ENCODE data around the gene ANKRD1. TPM values are rescaled to one million over a fixed set of nuclear protein-coding genes. Genes with fewer than 3 reads are reported as not detected.

ANKRD1 gene
- total and polyA plus RNA-seq, 8 donors, result 0.73 to 12.5 (median 1.5) TPM; not detected in 3

GRCh38 chr10:90893190-90893589 is 27.7 kb downstream of the ANKRD1 start:
- Histone ChIP-seq H3K4me1 (peaks cover 2 to 8% (median 7%) of the 10 kb centered on the region in 4 donors), H3K4me3 (no peak overlapping the region), H3K27ac (no peak overlapping the region), H3K27me3 (no peaks in the 10 kb centered on the region), H3K9me3 (no peaks in the 10 kb centered on the region), H3K36me3 (peaks cover 11 to 95% (median 85%) of the 10 kb centered on the region in 4 donors)
- no peak for TF ChIP-seq POLR2AphosphoS5 (IDR thresholded peaks at IDR 0.05)
- TF ChIP-seq EP300 (IDR thresholded peaks at IDR 0.05), result no peak
- no peak for TF ChIP-seq CTCF (IDR thresholded peaks at IDR 0.05)
- no peak for TF ChIP-seq POLR2A (IDR thresholded peaks at IDR 0.05)
- intact Hi-C loops (cut with DNase I; ENCODE audit: low total_unique reads), result loop anchor here (10.0 kb wide), 1 partner anchor 362 kb away; no protein-coding TSS in a partner anchor
- DNase-seq, result no peak
- WGBS, 5 donors, result 94 to 99% (median 95%) methylated on average over 3 of the region's 3 CpGs

GRCh38 chr10:90890347-90890746 is 30.5 kb downstream of the ANKRD1 start:
- Histone ChIP-seq H3K9me3 (no peaks in the 10 kb centered on the region), H3K27ac (no peak overlapping the region), H3K4me1 (peaks cover 11 to 34% (median 23%) of the 10 kb centered on the region in 4 donors), H3K36me3 (peaks cover 16 to 98% (median 92%) of the 10 kb centered on the region in 4 donors), H3K27me3 (no peaks in the 10 kb centered on the region), H3K4me3 (no peak overlapping the region)
- 67 to 86% (median 81%) methylated on average over 2 of the region's 2 CpGs for WGBS, 5 donors
- TF ChIP-seq POLR2AphosphoS5 (IDR thresholded peaks at IDR 0.05) (no peak), EP300 (IDR thresholded peaks at IDR 0.05) (no peak), POLR2A (IDR thresholded peaks at IDR 0.05) (no peak), CTCF (IDR thresholded peaks at IDR 0.05) (no peak)
- DNase-seq, result no peak
- intact Hi-C loops (cut with DNase I; ENCODE audit: low total_unique reads), result loop anchor here (10.0 kb wide), 1 partner anchor 364 kb away; no protein-coding TSS in a partner anchor

GRCh38 chr10:90889636-90890035 is 31.3 kb downstream of the ANKRD1 start:
- intact Hi-C loops (cut with DNase I; ENCODE audit: low total_unique reads), result loop anchor here (10.0 kb wide), 1 partner anchor 365 kb away; no protein-coding TSS in a partner anchor
- DNase-seq, result no peak
- H3K27ac ChIP-seq, result no peak overlapping the region
- peaks cover 16 to 95% (median 86%) of the 10 kb centered on the region in 4 donors for H3K36me3 ChIP-seq
- no peaks in the 10 kb centered on the region for H3K27me3 ChIP-seq
- H3K4me1 ChIP-seq, result peaks cover 11 to 41% (median 28%) of the 10 kb centered on the region in 4 donors
- H3K9me3 ChIP-seq, result no peaks in the 10 kb centered on the region
- WGBS, 5 donors, result 88 to 97% (median 89%) methylated on average over 1 of the region's 1 CpG
- H3K4me3 ChIP-seq, result no peak overlapping the region
- no peak for TF ChIP-seq POLR2AphosphoS5 (IDR thresholded peaks at IDR 0.05)
- TF ChIP-seq EP300 (IDR thresholded peaks at IDR 0.05), result no peak
- TF ChIP-seq CTCF (IDR thresholded peaks at IDR 0.05), result no peak
- TF ChIP-seq POLR2A (IDR thresholded peaks at IDR 0.05), result no peak

GRCh38 chr10:90888387-90888786 is 32.5 kb downstream of the ANKRD1 start:
- Histone ChIP-seq H3K36me3 (peaks cover 13 to 82% (median 73%) of the 10 kb centered on the region in 4 donors), H3K27me3 (no peaks in the 10 kb centered on the region), H3K9me3 (no peaks in the 10 kb centered on the region), H3K27ac (peak overlapping the region in 3 of 5 donors; percentile 38 to 58 (median 41)), H3K4me1 (peaks cover 11 to 47% (median 33%) of the 10 kb centered on the region in 4 donors), H3K4me3 (no peak overlapping the region)
- TF ChIP-seq POLR2AphosphoS5 (IDR thresholded peaks at IDR 0.05) (peak in 1 of 3 donors; percentile 37), CTCF (IDR thresholded peaks at IDR 0.05) (no peak)
- 57 to 82% (median 65%) methylated on average over 6 of the region's 6 CpGs for WGBS, 5 donors
- peak in 1 of 2 donors; percentile 32 for DNase-seq
- intact Hi-C loops (cut with DNase I; ENCODE audit: low total_unique reads), result no loop called here
